Measurements from ENCODE around the gene ARHGAP4.

DNA sequence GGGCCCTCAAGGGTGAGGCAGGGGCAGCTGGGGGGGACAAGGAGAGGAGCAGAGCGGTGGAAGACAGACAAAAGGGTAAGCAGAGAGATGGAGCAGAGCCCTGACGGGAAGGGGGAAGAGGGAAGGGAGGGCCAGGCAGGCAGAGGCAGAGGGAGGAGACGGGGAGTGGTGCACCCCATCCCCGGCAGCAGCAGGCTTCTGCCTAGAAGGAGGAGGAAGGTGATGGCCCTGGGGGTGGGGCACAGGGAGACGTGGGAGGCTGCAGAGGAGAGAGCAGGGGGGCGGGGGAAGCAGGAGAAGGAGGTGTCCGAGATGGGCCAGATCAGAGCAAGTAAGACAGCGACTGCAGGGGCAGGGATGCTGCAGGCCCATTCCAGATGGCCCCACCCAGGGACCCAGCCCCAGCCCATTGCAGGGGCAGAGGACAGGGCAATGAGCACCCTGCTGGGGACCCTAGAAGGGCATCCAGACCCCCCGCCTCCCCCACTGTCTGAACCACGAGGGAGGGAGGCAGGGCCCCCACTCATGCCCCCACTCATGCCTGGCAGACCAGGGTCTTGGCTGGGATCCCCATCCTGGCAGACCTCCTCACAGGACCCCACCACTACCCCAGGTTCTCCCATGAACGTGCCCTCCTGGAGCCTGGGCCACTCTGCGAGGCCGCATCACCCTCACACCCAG lies 42.8 kb downstream of the ARHGAP4 start:
- TF ChIP-seq RFX5 (IDR thresholded peaks at IDR 0.05; ENCODE audit: low read depth, low read length) (no peak), CEBPB (IDR thresholded peaks at IDR 0.05; ENCODE audit: low read depth, low read length) (no peak)
- TF ChIP-seq, protein P1, sequence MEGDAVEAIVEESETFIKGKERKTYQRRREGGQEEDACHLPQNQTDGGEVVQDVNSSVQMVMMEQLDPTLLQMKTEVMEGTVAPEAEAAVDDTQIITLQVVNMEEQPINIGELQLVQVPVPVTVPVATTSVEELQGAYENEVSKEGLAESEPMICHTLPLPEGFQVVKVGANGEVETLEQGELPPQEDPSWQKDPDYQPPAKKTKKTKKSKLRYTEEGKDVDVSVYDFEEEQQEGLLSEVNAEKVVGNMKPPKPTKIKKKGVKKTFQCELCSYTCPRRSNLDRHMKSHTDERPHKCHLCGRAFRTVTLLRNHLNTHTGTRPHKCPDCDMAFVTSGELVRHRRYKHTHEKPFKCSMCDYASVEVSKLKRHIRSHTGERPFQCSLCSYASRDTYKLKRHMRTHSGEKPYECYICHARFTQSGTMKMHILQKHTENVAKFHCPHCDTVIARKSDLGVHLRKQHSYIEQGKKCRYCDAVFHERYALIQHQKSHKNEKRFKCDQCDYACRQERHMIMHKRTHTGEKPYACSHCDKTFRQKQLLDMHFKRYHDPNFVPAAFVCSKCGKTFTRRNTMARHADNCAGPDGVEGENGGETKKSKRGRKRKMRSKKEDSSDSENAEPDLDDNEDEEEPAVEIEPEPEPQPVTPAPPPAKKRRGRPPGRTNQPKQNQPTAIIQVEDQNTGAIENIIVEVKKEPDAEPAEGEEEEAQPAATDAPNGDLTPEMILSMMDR (conservative IDR thresholded peaks at IDR 0.05; ENCODE audit: low read depth, low read length) = no peak

Data from IMR-90 (cell line).